ENCODE results near the gene REM2.
A peak's percentile ranks its signal among the peaks of the same experiment; 100 is the strongest.
"Not testable (repeated sequence)": the region's sequence is repeated elsewhere in the genome, so short reads cannot be mapped to it uniquely, and the experiment has no call there.

The REM2 gene

DNA sequence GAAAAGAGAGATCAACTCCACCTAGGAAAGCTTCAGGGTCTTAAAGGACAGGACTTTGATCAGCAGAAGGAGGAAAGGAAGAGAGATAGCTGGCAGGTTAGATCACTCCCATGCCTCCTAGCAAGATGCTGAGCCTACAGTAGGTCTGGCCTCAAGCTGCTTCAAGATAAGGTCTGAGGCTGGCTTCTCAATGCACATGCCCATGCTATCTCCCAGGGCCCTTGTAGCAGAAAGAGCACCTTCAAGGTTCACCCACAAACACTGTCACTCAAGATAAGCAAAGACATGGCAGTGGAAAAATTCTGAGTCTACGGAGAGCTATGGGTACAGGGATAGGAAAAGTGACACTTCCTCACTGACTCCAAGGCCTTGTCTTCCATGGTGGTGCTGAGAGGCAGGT lies 14.3 kb downstream of the REM2 start:
- Mint-ChIP-seq H3K9me3 (no peaks in the 10 kb centered on the region), H3K36me3 (ENCODE audit: insufficient read depth) (peaks cover 19% of the 10 kb centered on the region), H3K4me1 (peaks cover 10% of the 10 kb centered on the region), H3K4me3 (no peak overlapping the region), H3K27me3 (no peaks in the 10 kb centered on the region), H3K27ac (ENCODE audit: low read depth) (no peak overlapping the region)
- no peak for ATAC-seq (replicated peaks; ENCODE audit: extremely low read depth, poor library complexity, severe bottlenecking)
- no peak for DNase-seq (ENCODE audit: low spot score in 2 of 2)

DNA sequence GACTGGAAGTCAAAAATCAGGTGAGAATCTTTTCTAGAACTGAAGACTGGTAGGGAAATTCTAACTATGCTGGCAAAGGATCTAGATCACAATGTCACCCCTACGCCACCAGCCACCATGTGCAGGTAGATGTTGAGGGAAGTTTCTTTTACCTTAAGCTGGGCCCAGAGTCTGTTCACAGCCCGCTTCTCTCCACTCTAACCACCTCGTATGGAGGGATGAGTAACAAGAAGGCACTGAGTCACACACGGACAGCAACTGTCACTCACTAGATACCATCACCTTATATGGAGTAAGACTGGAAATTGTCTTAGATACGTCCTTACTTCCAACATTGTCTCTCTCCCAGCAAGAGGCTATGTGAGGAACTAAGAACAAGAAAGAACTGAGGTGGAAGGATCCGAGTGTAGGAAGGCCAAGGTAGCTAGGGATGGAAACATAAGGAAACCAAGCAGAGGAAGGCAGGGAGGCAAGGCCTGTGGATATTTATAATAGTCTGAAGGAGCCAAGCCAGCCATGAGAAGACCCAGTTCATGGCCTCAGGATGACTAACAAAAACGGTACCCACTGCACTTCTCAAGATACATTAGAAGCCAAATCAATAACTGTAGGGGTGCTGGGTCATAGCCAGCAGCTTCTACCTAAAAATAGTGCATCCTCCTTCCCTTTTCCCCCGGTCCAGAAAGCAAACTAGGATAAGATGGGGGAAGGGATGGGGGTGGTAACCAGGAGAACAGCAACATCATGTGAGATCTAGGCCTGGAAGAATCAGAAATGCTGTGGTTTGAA lies 15.5 kb downstream of the REM2 start:
- Mint-ChIP-seq H3K36me3 (ENCODE audit: insufficient read depth) (peaks cover 26% of the 10 kb centered on the region), H3K27ac (ENCODE audit: low read depth) (peak overlapping the region; percentile 10), H3K4me3 (no peak overlapping the region), H3K9me3 (no peaks in the 10 kb centered on the region), H3K4me1 (peaks cover 10% of the 10 kb centered on the region), H3K27me3 (no peaks in the 10 kb centered on the region)
- DNase-seq (ENCODE audit: low spot score in 2 of 2): no peak
- ATAC-seq (replicated peaks; ENCODE audit: extremely low read depth, poor library complexity, severe bottlenecking): no peak

DNA sequence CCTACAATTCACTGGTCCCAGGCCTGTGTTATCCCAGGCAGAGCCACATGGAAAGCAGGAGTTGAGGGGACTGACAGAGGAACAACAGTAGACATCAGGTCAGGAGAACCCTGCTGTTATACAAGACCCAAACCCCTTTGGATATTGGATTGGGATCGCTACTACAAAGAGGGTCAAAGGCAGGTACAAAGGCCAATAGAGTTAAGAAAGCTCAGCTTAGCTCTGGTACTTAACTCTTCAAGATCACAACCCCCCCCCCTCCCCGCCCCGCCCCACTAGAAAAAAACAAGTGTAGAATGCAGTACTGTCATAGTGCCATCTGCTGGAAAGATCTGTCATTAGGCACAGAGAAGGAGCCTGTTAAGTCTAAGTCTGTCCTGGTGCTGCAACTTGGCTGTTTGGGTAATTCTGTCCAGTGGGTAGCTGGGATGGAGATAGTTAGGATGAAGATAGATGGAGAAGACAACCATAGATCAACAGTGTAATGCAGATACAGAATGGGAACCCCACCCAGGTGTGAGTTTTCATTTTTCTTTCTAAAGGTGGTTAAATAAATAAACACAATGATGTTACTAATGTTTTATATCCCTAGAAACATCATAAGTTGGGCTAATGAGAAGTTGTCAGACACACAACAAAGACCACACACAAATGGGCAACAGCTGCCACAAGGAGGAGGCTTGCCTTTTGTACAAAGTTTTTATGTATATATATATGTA lies 17.2 kb downstream of the REM2 start:
- Mint-ChIP-seq H3K9me3 (no peaks in the 10 kb centered on the region), H3K36me3 (ENCODE audit: insufficient read depth) (peaks cover 42% of the 10 kb centered on the region), H3K27me3 (no peaks in the 10 kb centered on the region), H3K4me1 (peaks cover 10% of the 10 kb centered on the region), H3K27ac (ENCODE audit: low read depth) (peak overlapping the region; percentile 24), H3K4me3 (no peak overlapping the region)
- DNase-seq (ENCODE audit: low spot score in 2 of 2) (peak in 1 of 2 donors; percentile 43), ATAC-seq (replicated peaks; ENCODE audit: extremely low read depth, poor library complexity, severe bottlenecking) (peak; percentile 60)

DNA sequence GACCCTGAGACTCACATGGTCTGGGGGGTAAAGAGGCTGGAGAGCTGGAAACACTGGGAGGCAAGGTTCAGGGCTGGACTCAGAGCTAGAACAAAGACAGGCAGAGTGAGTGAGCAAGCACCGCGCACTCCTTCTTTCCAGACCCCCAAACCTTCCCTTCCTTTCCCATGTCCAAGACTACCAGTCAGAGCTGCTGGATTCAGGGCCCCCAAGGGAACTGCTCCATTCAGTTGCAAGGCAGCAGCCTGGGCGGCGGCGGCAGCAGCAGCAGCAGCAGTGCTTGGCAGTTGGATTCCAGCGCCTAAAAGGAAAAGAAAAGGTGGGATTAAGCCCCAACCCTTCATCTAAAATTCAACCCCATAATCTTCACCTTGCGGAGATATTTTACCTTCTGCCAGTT lies 18.8 kb downstream of the REM2 start:
- no peak overlapping the region for H3K27ac Mint-ChIP-seq (ENCODE audit: low read depth)

DNA sequence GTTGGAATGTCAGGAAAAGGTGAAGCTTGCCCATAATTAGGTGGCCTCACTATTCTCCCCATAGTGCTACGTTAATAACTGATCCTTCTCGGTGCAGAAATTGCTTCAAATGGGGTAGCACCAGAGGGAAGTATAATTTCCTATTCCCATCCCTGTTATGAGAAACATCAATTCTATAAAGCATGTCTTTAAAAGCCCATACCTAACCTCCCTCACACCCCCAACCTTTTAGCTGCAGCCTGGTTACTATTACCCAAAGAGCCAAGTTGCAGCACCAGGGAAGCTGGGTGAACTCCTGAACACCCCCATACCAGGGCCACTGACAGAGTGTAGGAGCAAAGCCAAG lies 20.7 kb downstream of the REM2 start:
- Mint-ChIP-seq H3K27ac (ENCODE audit: low read depth) (no peak overlapping the region), H3K27me3 (no peaks in the 10 kb centered on the region), H3K9me3 (no peaks in the 10 kb centered on the region), H3K4me1 (peaks cover 10% of the 10 kb centered on the region), H3K4me3 (no peak overlapping the region), H3K36me3 (ENCODE audit: insufficient read depth) (peaks cover 64% of the 10 kb centered on the region)
- ATAC-seq (replicated peaks; ENCODE audit: extremely low read depth, poor library complexity, severe bottlenecking) (no peak), DNase-seq (ENCODE audit: low spot score in 2 of 2) (no peak)

More for the DNA sequence above, 18.8 kb downstream of the REM2 start:
- no peak for DNase-seq (ENCODE audit: low spot score in 2 of 2)
- no peak overlapping the region for H3K4me3 Mint-ChIP-seq
- no peaks in the 10 kb centered on the region for H3K27me3 Mint-ChIP-seq
- H3K36me3 Mint-ChIP-seq (ENCODE audit: insufficient read depth): peaks cover 55% of the 10 kb centered on the region
- no peaks in the 10 kb centered on the region for H3K9me3 Mint-ChIP-seq
- no peak for ATAC-seq (replicated peaks; ENCODE audit: extremely low read depth, poor library complexity, severe bottlenecking)
- peaks cover 10% of the 10 kb centered on the region for H3K4me1 Mint-ChIP-seq

DNA sequence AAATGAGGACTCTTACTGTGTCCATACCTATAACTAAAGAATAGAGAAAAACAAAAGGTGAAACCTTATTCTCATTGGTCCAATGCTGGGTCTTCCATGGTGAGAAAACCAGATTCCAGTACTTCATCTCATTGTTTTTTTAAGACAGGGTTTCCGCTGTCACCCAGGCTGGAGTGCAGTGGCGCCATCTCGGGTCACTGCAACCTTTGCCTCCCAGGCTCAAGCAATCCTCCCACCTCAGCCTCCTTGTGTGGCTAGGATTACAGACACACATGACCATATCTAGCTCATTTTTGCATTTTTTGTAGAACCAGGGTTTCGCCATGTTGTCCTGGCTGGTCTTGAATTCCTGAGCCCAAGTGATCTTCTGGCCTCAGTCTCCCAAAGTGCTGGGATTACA lies 22.6 kb downstream of the REM2 start:
- no peak for DNase-seq (ENCODE audit: low spot score in 2 of 2)
- Mint-ChIP-seq H3K27me3 (no peaks in the 10 kb centered on the region), H3K36me3 (ENCODE audit: insufficient read depth) (peaks cover 78% of the 10 kb centered on the region), H3K4me1 (peaks cover 11% of the 10 kb centered on the region), H3K9me3 (no peaks in the 10 kb centered on the region), H3K27ac (ENCODE audit: low read depth) (no peak overlapping the region), H3K4me3 (no peak overlapping the region)
- ATAC-seq (replicated peaks; ENCODE audit: extremely low read depth, poor library complexity, severe bottlenecking): no peak

DNA sequence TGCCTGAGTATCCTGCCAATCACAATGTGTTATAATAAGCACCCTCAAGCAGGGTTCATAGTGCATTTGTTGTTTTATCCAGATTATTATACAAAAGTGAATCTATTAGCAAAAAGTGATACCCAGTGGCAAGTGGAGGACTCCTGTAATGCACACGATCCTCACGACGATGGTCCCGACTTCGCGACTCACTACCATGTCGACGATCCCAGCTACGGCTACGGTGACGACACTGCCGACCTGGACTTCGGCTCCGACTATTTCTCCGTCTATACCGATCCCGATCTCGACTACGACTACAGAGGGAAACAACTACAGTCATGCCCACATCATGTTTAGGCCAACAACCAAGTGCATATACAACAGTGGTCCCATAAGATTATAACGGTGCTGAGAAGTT lies 23.1 kb downstream of the REM2 start:
- H3K36me3 Mint-ChIP-seq (ENCODE audit: insufficient read depth): peaks cover 83% of the 10 kb centered on the region
- no peaks in the 10 kb centered on the region for H3K27me3 Mint-ChIP-seq
- no peak overlapping the region for H3K27ac Mint-ChIP-seq (ENCODE audit: low read depth)
- DNase-seq (ENCODE audit: low spot score in 2 of 2): no peak
- no peaks in the 10 kb centered on the region for H3K9me3 Mint-ChIP-seq
- H3K4me3 Mint-ChIP-seq: no peak overlapping the region
- ATAC-seq (replicated peaks; ENCODE audit: extremely low read depth, poor library complexity, severe bottlenecking): no peak
- H3K4me1 Mint-ChIP-seq: peaks cover 8% of the 10 kb centered on the region

DNA sequence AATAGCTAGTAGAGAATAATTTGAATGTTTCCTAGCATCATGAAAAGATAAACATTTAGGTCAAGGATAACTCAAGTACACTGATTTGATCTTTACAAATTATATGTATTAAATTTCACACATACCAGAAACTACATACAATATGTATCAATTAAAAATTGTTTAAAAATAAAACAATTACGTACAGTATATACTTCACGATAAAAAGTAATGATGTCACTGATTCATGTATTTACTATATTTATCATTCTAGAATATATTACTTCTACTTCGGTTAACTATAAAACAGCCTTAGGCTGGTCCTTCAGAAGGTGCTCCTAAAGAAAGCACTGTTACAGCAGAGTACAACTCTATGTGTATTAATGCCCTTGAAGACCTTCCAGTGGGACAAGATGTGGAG lies 24.4 kb downstream of the REM2 start:
- no peak overlapping the region for H3K27ac Mint-ChIP-seq (ENCODE audit: low read depth)
- ATAC-seq (replicated peaks; ENCODE audit: extremely low read depth, poor library complexity, severe bottlenecking) (no peak), DNase-seq (ENCODE audit: low spot score in 2 of 2) (no peak)
- H3K36me3 Mint-ChIP-seq (ENCODE audit: insufficient read depth): peaks cover 83% of the 10 kb centered on the region
- no peaks in the 10 kb centered on the region for H3K9me3 Mint-ChIP-seq
- no peaks in the 10 kb centered on the region for H3K27me3 Mint-ChIP-seq
- peaks cover 16% of the 10 kb centered on the region for H3K4me1 Mint-ChIP-seq
- no peak overlapping the region for H3K4me3 Mint-ChIP-seq

DNA sequence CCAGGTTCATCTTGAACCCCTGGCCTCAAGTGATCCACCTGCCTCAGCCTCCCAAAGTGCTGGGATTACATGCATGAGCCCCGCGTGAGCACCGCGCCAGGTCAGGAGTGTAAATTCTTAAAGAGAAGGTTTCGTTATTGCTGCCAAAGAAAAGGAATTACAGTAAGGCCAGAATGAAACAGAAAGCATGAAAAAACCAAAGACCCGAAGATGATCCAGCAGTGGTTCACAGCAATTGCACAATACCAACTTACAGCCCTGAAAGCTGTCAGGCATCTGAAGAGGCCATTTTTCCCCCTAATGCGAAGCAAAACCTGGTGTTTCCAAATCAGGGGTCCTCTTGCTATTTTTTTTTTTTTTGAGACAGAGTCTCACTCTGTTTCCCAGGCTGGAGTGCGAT lies 25.6 kb downstream of the REM2 start:
- Mint-ChIP-seq H3K36me3 (ENCODE audit: insufficient read depth) (peaks cover 79% of the 10 kb centered on the region), H3K27ac (ENCODE audit: low read depth) (no peak overlapping the region), H3K4me3 (no peak overlapping the region), H3K4me1 (peaks cover 22% of the 10 kb centered on the region), H3K9me3 (no peaks in the 10 kb centered on the region), H3K27me3 (no peaks in the 10 kb centered on the region)
- ATAC-seq (replicated peaks; ENCODE audit: extremely low read depth, poor library complexity, severe bottlenecking): no peak
- no peak for DNase-seq (ENCODE audit: low spot score in 2 of 2)

DNA sequence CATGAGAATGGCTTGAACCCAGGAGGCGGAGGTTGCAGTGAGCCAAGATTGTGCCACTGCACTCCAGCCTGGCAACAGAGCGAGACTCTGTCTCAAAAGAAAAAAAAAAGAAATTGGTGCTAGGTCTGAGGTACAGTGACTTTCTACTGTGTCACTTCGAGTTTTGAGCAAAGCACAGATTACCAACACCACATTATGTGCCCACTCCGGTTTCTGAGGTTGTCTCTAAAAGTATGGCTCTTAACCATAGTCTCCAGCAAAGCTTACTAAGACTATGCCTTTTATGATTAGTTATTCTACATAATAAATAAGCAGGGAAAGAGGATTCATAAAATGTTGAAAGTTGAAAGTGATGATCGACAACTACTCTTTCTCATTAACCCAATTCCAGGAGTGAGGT lies 27.9 kb downstream of the REM2 start:
- Mint-ChIP-seq H3K4me3 (no peak overlapping the region), H3K9me3 (no peaks in the 10 kb centered on the region), H3K27me3 (no peaks in the 10 kb centered on the region), H3K4me1 (peaks cover 22% of the 10 kb centered on the region), H3K36me3 (ENCODE audit: insufficient read depth) (peaks cover 60% of the 10 kb centered on the region), H3K27ac (ENCODE audit: low read depth) (no peak overlapping the region)
- no peak for DNase-seq (ENCODE audit: low spot score in 2 of 2)
- ATAC-seq (replicated peaks; ENCODE audit: extremely low read depth, poor library complexity, severe bottlenecking): no peak

DNA sequence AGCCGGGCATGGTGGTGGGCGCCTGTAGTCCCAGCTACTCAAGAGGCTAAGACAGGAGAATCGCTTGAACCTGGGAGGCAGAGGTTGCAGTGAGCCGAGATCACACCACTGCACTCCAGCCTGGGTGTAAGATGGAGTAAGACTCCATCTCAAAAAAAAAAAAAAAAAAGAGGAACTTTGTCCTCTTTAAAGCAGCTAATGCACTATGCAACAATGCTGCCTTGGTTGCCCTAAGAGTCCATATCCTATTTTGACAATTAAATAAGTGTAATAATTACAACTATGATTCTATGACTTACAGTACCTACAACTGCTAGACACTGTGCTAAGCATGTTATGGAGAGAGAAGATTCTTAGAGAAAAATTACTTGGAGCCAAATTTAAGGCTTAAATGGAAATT lies 31.8 kb downstream of the REM2 start:
- ATAC-seq (replicated peaks; ENCODE audit: extremely low read depth, poor library complexity, severe bottlenecking); H3K4me3 Mint-ChIP-seq; H3K27me3 Mint-ChIP-seq; H3K27ac Mint-ChIP-seq (ENCODE audit: low read depth); DNase-seq (ENCODE audit: low spot score in 2 of 2); H3K9me3 Mint-ChIP-seq: not testable (repeated sequence)
- peaks cover 48% of the 10 kb centered on the region for H3K36me3 Mint-ChIP-seq (ENCODE audit: insufficient read depth)
- H3K4me1 Mint-ChIP-seq: peaks cover 33% of the 10 kb centered on the region

DNA sequence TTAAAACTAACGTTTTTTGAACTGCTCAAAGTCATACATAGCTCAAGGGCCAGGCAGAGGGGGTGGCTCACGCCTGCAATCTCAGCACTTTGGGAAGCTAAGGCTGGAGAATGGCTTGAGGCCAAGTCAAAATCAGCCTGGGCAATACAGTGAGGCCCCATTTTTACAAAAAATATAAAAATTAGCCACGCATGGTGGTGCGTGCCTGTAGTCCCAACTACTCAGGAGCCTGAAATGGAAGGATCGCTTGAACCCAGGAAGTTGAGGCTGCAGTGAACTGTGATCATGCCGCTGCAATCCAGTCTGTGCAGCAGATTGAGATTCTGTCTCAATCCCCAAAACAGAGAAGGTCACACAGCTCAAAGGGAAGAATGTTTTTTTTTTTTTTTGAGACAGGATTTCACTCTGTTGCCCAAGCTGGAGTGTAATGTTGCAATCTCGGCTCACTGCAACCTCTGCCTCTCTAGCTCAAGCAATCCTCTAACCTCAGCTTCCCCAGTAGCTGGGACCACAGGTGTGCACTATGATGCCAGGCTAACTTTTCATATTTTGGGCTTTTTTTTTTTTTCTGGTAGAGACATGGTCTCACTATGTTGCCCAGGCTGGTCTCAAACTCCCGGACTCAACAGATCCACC lies 33.0 kb downstream of the REM2 start:
- no peak for ATAC-seq (replicated peaks; ENCODE audit: extremely low read depth, poor library complexity, severe bottlenecking)
- H3K27ac Mint-ChIP-seq (ENCODE audit: low read depth): peak overlapping the region; percentile 35
- H3K9me3 Mint-ChIP-seq: no peaks in the 10 kb centered on the region
- H3K4me1 Mint-ChIP-seq: peaks cover 33% of the 10 kb centered on the region
- H3K27me3 Mint-ChIP-seq: no peaks in the 10 kb centered on the region
- no peak for DNase-seq (ENCODE audit: low spot score in 2 of 2)
- H3K4me3 Mint-ChIP-seq: no peak overlapping the region
- peaks cover 40% of the 10 kb centered on the region for H3K36me3 Mint-ChIP-seq (ENCODE audit: insufficient read depth)

Data from central memory CD8-positive, alpha-beta T cell (primary cell).